GM19043 (cell line): ENCODE results near the gene TBC1D22A.

ENCODE experiments used
- ATAC-seq: cut with Tn5 transposase; IDR thresholded peaks from one replicate; pipeline ENCODE4 v1.9.1; 2021; ENCODE audit warnings: low read depth; ENCODE audit not compliant: unreplicated experiment

The TBC1D22A gene

GRCh38 chr22:47209040-47209514, 446.6 kb downstream of the TBC1D22A start:
- no peak for ATAC-seq

GRCh38 chr22:47209547-47210023, 447.1 kb downstream of the TBC1D22A start:
- ATAC-seq: no peak

GRCh38 chr22:47210112-47210657, 447.7 kb downstream of the TBC1D22A start:
- ATAC-seq: no peak

GRCh38 chr22:47210686-47211085, 448.2 kb downstream of the TBC1D22A start:
- ATAC-seq: no peak

GRCh38 chr22:47213571-47214230, 451.3 kb downstream of the TBC1D22A start:
- ATAC-seq: no peak

- ATAC-seq: no peak
Observed at GRCh38 chr22:47215851-47216250, 453.4 kb downstream of the TBC1D22A start.

- ATAC-seq: no peak
Observed at GRCh38 chr22:47218671-47219070, 456.2 kb downstream of the TBC1D22A start.

GRCh38 chr22:47219789-47220188, 457.3 kb downstream of the TBC1D22A start:
- ATAC-seq: no peak

- ATAC-seq: no peak
Observed at GRCh38 chr22:47220752-47221151, 458.3 kb downstream of the TBC1D22A start.

- no peak for ATAC-seq
Observed at GRCh38 chr22:47221840-47222615, 459.6 kb downstream of the TBC1D22A start.
